Measurements from ENCODE around the gene ARL9. TPM values are rescaled to one million over a fixed set of nuclear protein-coding genes. Genes with fewer than 3 reads are reported as not detected.

The ARL9 gene
- total and polyA plus RNA-seq, 9 of the 15 experiments (the other 6 are each of a cell fraction or from before 2014, with no cell fraction given): 0.10 to 0.15 (median 0.11) TPM; not detected in 6

DNA sequence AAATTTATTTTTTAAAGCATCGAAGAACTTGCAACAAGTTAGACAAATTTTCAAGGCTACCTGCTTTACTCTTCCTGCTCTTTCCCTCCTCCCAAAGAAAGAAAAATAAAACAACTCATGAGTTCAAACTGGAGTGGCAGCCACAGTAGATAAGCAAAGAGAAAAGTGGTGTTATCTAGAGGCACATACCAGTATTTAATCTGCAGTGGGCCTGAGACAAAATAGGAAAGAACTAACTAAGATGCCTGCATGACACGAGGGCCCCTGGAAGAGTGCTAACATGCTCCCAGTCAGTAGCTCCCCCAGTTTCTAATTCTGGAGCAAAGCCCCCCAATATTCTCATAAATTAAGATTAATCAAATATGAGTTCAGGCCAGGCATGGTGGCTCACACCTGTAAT is 7.9 kb downstream of the ARL9 start (continued):
- TF ChIP-seq BRCA1 (IDR thresholded peaks at IDR 0.05): no peak
- TF ChIP-seq BRCA1 (CRISPR knock-in tag; IDR thresholded peaks at IDR 0.05): no peak
- TF ChIP-seq CREB3 (tag; conservative IDR thresholded peaks at IDR 0.05; ENCODE audit: low read depth): no peak
- 0 out of 4 replicates have a peak, but pooled peaks of 1 of the 2 experiments have one; percentile 64 for TF ChIP-seq TEAD1 (CRISPR knock-in tag; IDR thresholded peaks at IDR 0.05)
- TF ChIP-seq ZNF224 (CRISPR knock-in tag; IDR thresholded peaks at IDR 0.05): no peak
- peak in 1 of 2 experiments; percentile 54; a peak in 1 of 4 replicates for TF ChIP-seq RCOR1 (IDR thresholded peaks at IDR 0.05; ENCODE audit: borderline replicate concordance in 1 of 2, low read depth in 2 of 2, low read length in 2 of 2)
- TF ChIP-seq ZFPM2 (CRISPR knock-in tag; IDR thresholded peaks at IDR 0.05): no peak
- peak; percentile 69; the same call in 1 of the 2 replicates for TF ChIP-seq MTA2 (IDR thresholded peaks at IDR 0.05; ENCODE audit: low read depth)
- TF ChIP-seq, protein P1, sequence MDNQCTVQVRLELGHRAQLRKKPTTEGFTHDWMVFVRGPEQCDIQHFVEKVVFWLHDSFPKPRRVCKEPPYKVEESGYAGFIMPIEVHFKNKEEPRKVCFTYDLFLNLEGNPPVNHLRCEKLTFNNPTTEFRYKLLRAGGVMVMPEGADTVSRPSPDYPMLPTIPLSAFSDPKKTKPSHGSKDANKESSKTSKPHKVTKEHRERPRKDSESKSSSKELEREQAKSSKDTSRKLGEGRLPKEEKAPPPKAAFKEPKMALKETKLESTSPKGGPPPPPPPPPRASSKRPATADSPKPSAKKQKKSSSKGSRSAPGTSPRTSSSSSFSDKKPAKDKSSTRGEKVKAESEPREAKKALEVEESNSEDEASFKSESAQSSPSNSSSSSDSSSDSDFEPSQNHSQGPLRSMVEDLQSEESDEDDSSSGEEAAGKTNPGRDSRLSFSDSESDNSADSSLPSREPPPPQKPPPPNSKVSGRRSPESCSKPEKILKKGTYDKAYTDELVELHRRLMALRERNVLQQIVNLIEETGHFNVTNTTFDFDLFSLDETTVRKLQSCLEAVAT (IDR thresholded peaks at IDR 0.05): no peak
- TF ChIP-seq SMC3 (conservative IDR thresholded peaks at IDR 0.05; ENCODE audit: insufficient read depth, low read depth, low read length): no peak
- no peak for TF ChIP-seq ZNF324 (CRISPR knock-in tag; IDR thresholded peaks at IDR 0.05)
- TF ChIP-seq, protein P2, sequence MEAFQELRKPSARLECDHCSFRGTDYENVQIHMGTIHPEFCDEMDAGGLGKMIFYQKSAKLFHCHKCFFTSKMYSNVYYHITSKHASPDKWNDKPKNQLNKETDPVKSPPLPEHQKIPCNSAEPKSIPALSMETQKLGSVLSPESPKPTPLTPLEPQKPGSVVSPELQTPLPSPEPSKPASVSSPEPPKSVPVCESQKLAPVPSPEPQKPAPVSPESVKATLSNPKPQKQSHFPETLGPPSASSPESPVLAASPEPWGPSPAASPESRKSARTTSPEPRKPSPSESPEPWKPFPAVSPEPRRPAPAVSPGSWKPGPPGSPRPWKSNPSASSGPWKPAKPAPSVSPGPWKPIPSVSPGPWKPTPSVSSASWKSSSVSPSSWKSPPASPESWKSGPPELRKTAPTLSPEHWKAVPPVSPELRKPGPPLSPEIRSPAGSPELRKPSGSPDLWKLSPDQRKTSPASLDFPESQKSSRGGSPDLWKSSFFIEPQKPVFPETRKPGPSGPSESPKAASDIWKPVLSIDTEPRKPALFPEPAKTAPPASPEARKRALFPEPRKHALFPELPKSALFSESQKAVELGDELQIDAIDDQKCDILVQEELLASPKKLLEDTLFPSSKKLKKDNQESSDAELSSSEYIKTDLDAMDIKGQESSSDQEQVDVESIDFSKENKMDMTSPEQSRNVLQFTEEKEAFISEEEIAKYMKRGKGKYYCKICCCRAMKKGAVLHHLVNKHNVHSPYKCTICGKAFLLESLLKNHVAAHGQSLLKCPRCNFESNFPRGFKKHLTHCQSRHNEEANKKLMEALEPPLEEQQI (IDR thresholded peaks at IDR 0.05): no peak
- no peak for TF ChIP-seq NR2C2 (CRISPR knock-in tag; IDR thresholded peaks at IDR 0.05)
- TF ChIP-seq NR2C2 (tag; IDR thresholded peaks at IDR 0.05): no peak
- TF ChIP-seq ATF2 (CRISPR knock-in tag; IDR thresholded peaks at IDR 0.05): no peak
- no peak for TF ChIP-seq JUN (IDR thresholded peaks at IDR 0.05; ENCODE audit: borderline replicate concordance, low read depth, low read length)
- TF ChIP-seq JUN (CRISPR knock-in tag; IDR thresholded peaks at IDR 0.05; ENCODE audit: borderline replicate concordance): no peak
- TF ChIP-seq AFF1 (IDR thresholded peaks at IDR 0.05; ENCODE audit: low read depth in 1 of 2, partially characterized antibody in 2 of 2): no peak

Data from K562 (cell line).